Osteocyte (in vitro differentiated cells): ENCODE results near the gene APBA2. TPM values are rescaled to one million over a fixed set of nuclear protein-coding genes. Genes with fewer than 3 reads are reported as not detected.

Source experiments
- DNase-seq: peaks from one replicate; pipeline ENCODE4 v3.0.0; 2021; ENCODE audit warnings: mixed read lengths; ENCODE audit not compliant: unreplicated experiment; ENCODE audit errors: extremely low spot score
- H3K27ac Mint-ChIP-seq: one replicate; pipeline ENCODE4 v1.8.0; 2021; ENCODE audit warnings: mild to moderate bottlenecking, mixed read lengths; ENCODE audit not compliant: unreplicated experiment
- H3K27me3 Mint-ChIP-seq: one replicate; pipeline ENCODE4 v1.8.0; 2021; ENCODE audit warnings: mixed read lengths; ENCODE audit not compliant: unreplicated experiment
- H3K36me3 Mint-ChIP-seq: one replicate; pipeline ENCODE4 v1.8.0; 2021; ENCODE audit warnings: mixed read lengths; ENCODE audit not compliant: unreplicated experiment
- H3K4me1 Mint-ChIP-seq: one replicate; pipeline ENCODE4 v1.8.0; 2021; ENCODE audit warnings: mixed read lengths; ENCODE audit not compliant: unreplicated experiment
- H3K4me3 Mint-ChIP-seq: one replicate; pipeline ENCODE4 v1.8.0; 2021; ENCODE audit warnings: mild to moderate bottlenecking, moderate library complexity, mixed read lengths; ENCODE audit not compliant: unreplicated experiment
- H3K9me3 Mint-ChIP-seq: one replicate; pipeline ENCODE4 v1.8.0; 2021; ENCODE audit warnings: mixed read lengths; ENCODE audit not compliant: unreplicated experiment
- CTCF ChIP-seq: fragments of 200-600 bp; sonication (generic); IDR thresholded peaks from 2 replicates; pipeline ENCODE4 v1.5.0; 2021; ENCODE audit warnings: antibody characterized with exemption, mild to moderate bottlenecking, moderate library complexity
- total RNA-seq: library from RNA; stranded (reverse); gene quantifications from 2 replicates; pipeline ENCODE4 v1.2.1, GENCODE V29; 2021

Gene APBA2
- total RNA-seq, 1 donor from 2014 or later, result 23.5 TPM

- TF ChIP-seq CTCF, result no peak
- peaks cover 28% of the 10 kb centered on the region for H3K4me1 Mint-ChIP-seq
Observed at GRCh38 chr15:28979208-28979841, 93.6 kb downstream of the APBA2 start.

GRCh38 chr15:28980709-28981350, 95.1 kb downstream of the APBA2 start:
- Mint-ChIP-seq H3K9me3 (no peaks in the 10 kb centered on the region), H3K4me3 (no peak overlapping the region), H3K4me1 (peaks cover 42% of the 10 kb centered on the region), H3K36me3 (no peaks in the 10 kb centered on the region), H3K27ac (no peak overlapping the region), H3K27me3 (no peaks in the 10 kb centered on the region)
- no peak for DNase-seq
- TF ChIP-seq CTCF, result no peak

More at GRCh38 chr15:28979208-28979841, 93.6 kb downstream of the APBA2 start:
- Mint-ChIP-seq H3K27me3 (no peaks in the 10 kb centered on the region), H3K9me3 (no peaks in the 10 kb centered on the region), H3K27ac (no peak overlapping the region), H3K36me3 (no peaks in the 10 kb centered on the region), H3K4me3 (no peak overlapping the region)
- DNase-seq, result peak; percentile 64

- Mint-ChIP-seq H3K4me3 (no peak overlapping the region), H3K27me3 (no peaks in the 10 kb centered on the region), H3K36me3 (no peaks in the 10 kb centered on the region), H3K4me1 (peaks cover 44% of the 10 kb centered on the region), H3K9me3 (no peaks in the 10 kb centered on the region), H3K27ac (no peak overlapping the region)
- no peak for DNase-seq
- TF ChIP-seq CTCF, result no peak
Observed at GRCh38 chr15:28981351-28981720, 95.6 kb downstream of the APBA2 start.

GRCh38 chr15:28981921-28982320, 96.1 kb downstream of the APBA2 start:
- Mint-ChIP-seq H3K36me3 (no peaks in the 10 kb centered on the region), H3K9me3 (no peaks in the 10 kb centered on the region), H3K4me3 (no peak overlapping the region), H3K27ac (no peak overlapping the region), H3K4me1 (peaks cover 38% of the 10 kb centered on the region), H3K27me3 (no peaks in the 10 kb centered on the region)
- TF ChIP-seq CTCF, result no peak
- DNase-seq, result no peak

- peaks cover 28% of the 10 kb centered on the region for H3K4me1 Mint-ChIP-seq
- peak; percentile 68 for DNase-seq
- no peak for TF ChIP-seq CTCF
- no peaks in the 10 kb centered on the region for H3K27me3 Mint-ChIP-seq
- no peaks in the 10 kb centered on the region for H3K9me3 Mint-ChIP-seq
- H3K36me3 Mint-ChIP-seq, result no peaks in the 10 kb centered on the region
- no peak overlapping the region for H3K27ac Mint-ChIP-seq
- H3K4me3 Mint-ChIP-seq, result no peak overlapping the region
Observed at GRCh38 chr15:28982886-28983285, 97.1 kb downstream of the APBA2 start.
